Tibial nerve (tissue), 4 donors: Measurements from ENCODE around the gene CREBL2.

Experiments
- EP300 ChIP-seq, 2 donors: sonication (generic); formaldehyde crosslinking; IDR thresholded peaks; one replicate each; pipeline ENCODE4 v1.6.1; 2017; ENCODE audit warnings: antibody characterized with exemption in 2 of 2, mild to moderate bottlenecking in 1 of 2
- POLR2A ChIP-seq, 2 donors: fragments of 450-650 bp; IDR thresholded peaks; one replicate each; pipeline ENCODE4 v1.6.1; 2017; ENCODE audit warnings: antibody characterized with exemption in 2 of 2, mild to moderate bottlenecking in 2 of 2, moderate library complexity in 2 of 2
- TF ChIP-seq, protein P1 (sequence below), 5 experiments: fragments of 200-600 bp in 3 of 5; fragments of 450-650 bp in 2 of 5; sonication (generic) in 3 of 5; IDR thresholded peaks; one replicate each; pipeline ENCODE4 v1.5.1; 2016 to 2019; ENCODE audit warnings: antibody characterized with exemption in 5 of 5, mild to moderate bottlenecking in 3 of 5, moderate library complexity in 2 of 5

DNA sequence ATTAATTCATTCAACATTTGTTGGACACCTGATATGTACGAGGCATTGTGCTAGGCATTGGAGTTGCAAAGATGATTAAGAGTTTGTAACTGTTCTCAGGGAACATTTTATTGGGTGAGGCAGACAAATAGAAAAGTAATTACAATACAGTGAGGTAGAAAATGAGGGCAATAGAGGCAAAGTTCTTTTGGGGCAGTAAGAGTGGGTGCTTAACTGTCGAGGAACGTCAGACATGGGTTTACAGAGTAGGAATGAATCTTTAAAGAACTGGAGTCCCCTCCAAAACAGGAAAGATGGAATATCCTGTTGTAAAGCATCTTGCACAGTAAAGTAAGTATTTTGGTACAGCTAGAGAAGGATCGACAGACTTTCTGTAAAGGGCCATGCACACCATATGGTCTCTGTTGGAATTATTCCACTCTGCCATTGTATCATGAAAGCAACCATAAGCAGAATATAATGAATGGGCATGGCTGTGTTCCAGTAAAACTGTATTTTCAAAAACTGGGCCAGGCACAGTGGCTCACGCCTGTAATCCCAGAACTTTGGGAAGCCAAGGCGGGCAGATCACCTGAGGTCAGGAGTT, 9.1 kb downstream of the CREBL2 start:
- TF ChIP-seq, protein P1, sequence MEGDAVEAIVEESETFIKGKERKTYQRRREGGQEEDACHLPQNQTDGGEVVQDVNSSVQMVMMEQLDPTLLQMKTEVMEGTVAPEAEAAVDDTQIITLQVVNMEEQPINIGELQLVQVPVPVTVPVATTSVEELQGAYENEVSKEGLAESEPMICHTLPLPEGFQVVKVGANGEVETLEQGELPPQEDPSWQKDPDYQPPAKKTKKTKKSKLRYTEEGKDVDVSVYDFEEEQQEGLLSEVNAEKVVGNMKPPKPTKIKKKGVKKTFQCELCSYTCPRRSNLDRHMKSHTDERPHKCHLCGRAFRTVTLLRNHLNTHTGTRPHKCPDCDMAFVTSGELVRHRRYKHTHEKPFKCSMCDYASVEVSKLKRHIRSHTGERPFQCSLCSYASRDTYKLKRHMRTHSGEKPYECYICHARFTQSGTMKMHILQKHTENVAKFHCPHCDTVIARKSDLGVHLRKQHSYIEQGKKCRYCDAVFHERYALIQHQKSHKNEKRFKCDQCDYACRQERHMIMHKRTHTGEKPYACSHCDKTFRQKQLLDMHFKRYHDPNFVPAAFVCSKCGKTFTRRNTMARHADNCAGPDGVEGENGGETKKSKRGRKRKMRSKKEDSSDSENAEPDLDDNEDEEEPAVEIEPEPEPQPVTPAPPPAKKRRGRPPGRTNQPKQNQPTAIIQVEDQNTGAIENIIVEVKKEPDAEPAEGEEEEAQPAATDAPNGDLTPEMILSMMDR (IDR thresholded peaks at IDR 0.05), result no peak
- TF ChIP-seq POLR2A (IDR thresholded peaks at IDR 0.05) (no peak), EP300 (IDR thresholded peaks at IDR 0.05) (no peak)
